ENCODE results near the gene GPR183.

Gene GPR183

GRCh38 chr13:99339230-99339721 lies 32.1 kb upstream of the GPR183 start:
- no peak for DNase-seq

GRCh38 chr13:99335603-99336002 lies 28.4 kb upstream of the GPR183 start:
- DNase-seq: no peak

- DNase-seq: no peak
These were observed 27.9 kb upstream of the GPR183 start for GRCh38 chr13:99335087-99335486.

- DNase-seq: no peak
These were observed 27.0 kb upstream of the GPR183 start for GRCh38 chr13:99334221-99334620.

GRCh38 chr13:99332456-99332855 lies 25.3 kb upstream of the GPR183 start:
- no peak for DNase-seq

- DNase-seq: no peak
These were observed 24.7 kb upstream of the GPR183 start for GRCh38 chr13:99331881-99332293.

GRCh38 chr13:99330942-99331341 lies 23.7 kb upstream of the GPR183 start:
- no peak for DNase-seq

- DNase-seq: no peak
These were observed 22.3 kb upstream of the GPR183 start for GRCh38 chr13:99329477-99329876.

- no peak for DNase-seq
These were observed 20.6 kb upstream of the GPR183 start for GRCh38 chr13:99327761-99328160.

GRCh38 chr13:99327126-99327525 lies 19.9 kb upstream of the GPR183 start:
- no peak for DNase-seq

GRCh38 chr13:99326012-99326411 lies 18.8 kb upstream of the GPR183 start:
- no peak for DNase-seq

- DNase-seq: no peak
These were observed 16.3 kb upstream of the GPR183 start for GRCh38 chr13:99323488-99323887.

GRCh38 chr13:99322297-99323103 lies 15.3 kb upstream of the GPR183 start:
- no peak for DNase-seq

- no peak for DNase-seq
These were observed 14.5 kb upstream of the GPR183 start for GRCh38 chr13:99321709-99322108.

- DNase-seq: no peak
These were observed 13.7 kb upstream of the GPR183 start for GRCh38 chr13:99320693-99321481.

- DNase-seq: no peak
These were observed 9.6 kb upstream of the GPR183 start for GRCh38 chr13:99316657-99317256.

GRCh38 chr13:99316224-99316623 lies 9.0 kb upstream of the GPR183 start:
- no peak for DNase-seq

GRCh38 chr13:99315186-99315585 lies 8.0 kb upstream of the GPR183 start:
- no peak for DNase-seq

GRCh38 chr13:99314640-99315176 lies 7.5 kb upstream of the GPR183 start:
- DNase-seq: no peak

- no peak for DNase-seq
These were observed 6.7 kb upstream of the GPR183 start for GRCh38 chr13:99313941-99314340.

GRCh38 chr13:99313501-99313900 lies 6.3 kb upstream of the GPR183 start:
- DNase-seq: no peak

- DNase-seq: no peak
These were observed 5.3 kb upstream of the GPR183 start for GRCh38 chr13:99312493-99312883.

GRCh38 chr13:99311748-99312492 lies 4.7 kb upstream of the GPR183 start:
- no peak for DNase-seq

Measured in NCI-H82 (cell line).